Panc1 (cell line): Measurements from ENCODE around the gene UBAP2. TPM values are rescaled to one million over a fixed set of nuclear protein-coding genes. Genes with fewer than 3 reads are reported as not detected.
A peak's percentile ranks its signal among the peaks of the same experiment; 100 is the strongest.

ENCODE experiments used
- ATAC-seq: fragments of 200-7000 bp; cut with Tn5 transposase; 2 replicates; pipeline ENCODE4 v1.9.1; 2020; ENCODE audit warnings: mild to moderate bottlenecking, moderate library complexity
- BruUV-seq: library from RNA; stranded (reverse); fragments of 400-500 nt; replicated peaks from 2 replicates; lab custom pipeline; 2021; lab: Mats Ljungman, UMichigan
- CTCF ChIA-PET: fragments of 300-600 bp; sonication (Branson Sonifier 250); formaldehyde crosslinking; loops from one replicate; lab custom pipeline; 2022; ENCODE audit warnings: antibody characterized with exemption; lab: Charles Lee
- POLR2A ChIA-PET: fragments of 300-600 bp; sonication (Branson Sonifier 250); formaldehyde crosslinking; loops from one replicate; lab custom pipeline; 2022; ENCODE audit warnings: antibody characterized with exemption; lab: Charles Lee
- DNase-seq: peaks from one replicate; pipeline ENCODE4 v3.0.0-alpha.2; 2010; ENCODE audit warnings: low read depth, low spot score
- H3K27ac ChIP-seq: 2 replicates; pipeline ENCODE4 v1.5.1; 2011; ENCODE audit warnings: mild to moderate bottlenecking, low read length, inconsistent platforms
- H3K27me3 ChIP-seq: fragments of 200-500 bp; sonication (Bioruptor generic); 2 replicates; pipeline ENCODE4 v1.6.0; 2014; ENCODE audit warnings: low read length, inconsistent platforms; ENCODE audit not compliant: control insufficient read depth, insufficient read depth
- H3K36me3 ChIP-seq: fragments of 200-500 bp; sonication (Bioruptor generic); 2 replicates; pipeline ENCODE4 v1.5.1; 2014; ENCODE audit warnings: inconsistent platforms, mild to moderate bottlenecking, low read length, moderate library complexity; ENCODE audit not compliant: control insufficient read depth, insufficient read depth
- H3K4me1 ChIP-seq: 2 replicates; pipeline ENCODE4 v1.5.1; 2011; ENCODE audit warnings: inconsistent platforms, mild to moderate bottlenecking, low read length, moderate library complexity; ENCODE audit not compliant: control insufficient read depth, insufficient read depth
- H3K4me3 ChIP-seq, 2 experiments: 2 replicates each; pipeline ENCODE4 v1.5.1; 2011 to 2012; ENCODE audit warnings: low read depth in 2 of 2, low read length in 2 of 2, mild to moderate bottlenecking in 2 of 2, inconsistent platforms in 1 of 2, moderate library complexity in 1 of 2
- H3K9me3 ChIP-seq: fragments of 200-500 bp; sonication (Bioruptor generic); 2 replicates; pipeline ENCODE4 v1.5.1; 2014; ENCODE audit warnings: low read depth, mild to moderate bottlenecking, inconsistent platforms, low read length, moderate library complexity; ENCODE audit not compliant: control insufficient read depth, insufficient read depth
- POLR2AphosphoS5 ChIP-seq: IDR thresholded peaks from 2 replicates; pipeline ENCODE4 v1.6.1; 2012; ENCODE audit warnings: mild to moderate bottlenecking, low read depth, low read length, moderate library complexity
- SIN3A ChIP-seq: IDR thresholded peaks from 2 replicates; pipeline ENCODE4 v1.6.1; 2012; ENCODE audit warnings: low read depth, mild to moderate bottlenecking, low read length, moderate library complexity, borderline replicate concordance; ENCODE audit not compliant: insufficient read depth
- TCF7L2 ChIP-seq: IDR thresholded peaks from 2 replicates; pipeline ENCODE4 v1.6.1; 2011; ENCODE audit warnings: mild to moderate bottlenecking, low read depth, low read length, inconsistent platforms
- in situ Hi-C: cut with HindIII; loops from 2 replicates; pipeline ENCODE4 v1.10.0; 2016; ENCODE audit warnings: low sequenced_read_pairs, low pct_unique_long_range_greater_than_20kb
- intact Hi-C: fragments of 100-400 bp; cut with micrococcal nuclease; formaldehyde crosslinking; loops from one replicate; pipeline ENCODE4 v1.10.0; 2022; ENCODE audit not compliant: unreplicated experiment
- total RNA-seq: library from RNA; stranded (reverse); gene quantifications from one replicate; pipeline ENCODE4 v1.2.1, GENCODE V29; 2021; ENCODE audit not compliant: unreplicated experiment
- TF ChIP-seq, protein P1 (sequence below), 2 experiments: IDR thresholded peaks; 2 replicates each; pipeline ENCODE4 v1.6.1; 2011 to 2012; ENCODE audit warnings: low read depth in 2 of 2, control low read depth in 1 of 2, low read length in 1 of 2, mild to moderate bottlenecking in 1 of 2, moderate library complexity in 1 of 2; ENCODE audit not compliant: insufficient read depth in 1 of 2
- TF ChIP-seq, protein P2 (sequence below): fragments of 450-650 bp; IDR thresholded peaks from 2 replicates; pipeline ENCODE4 v1.5.1; 2017; ENCODE audit warnings: mild to moderate bottlenecking

UBAP2 gene
- total RNA-seq, 1 experiment from 2014 or later: 94.6 TPM

DNA sequence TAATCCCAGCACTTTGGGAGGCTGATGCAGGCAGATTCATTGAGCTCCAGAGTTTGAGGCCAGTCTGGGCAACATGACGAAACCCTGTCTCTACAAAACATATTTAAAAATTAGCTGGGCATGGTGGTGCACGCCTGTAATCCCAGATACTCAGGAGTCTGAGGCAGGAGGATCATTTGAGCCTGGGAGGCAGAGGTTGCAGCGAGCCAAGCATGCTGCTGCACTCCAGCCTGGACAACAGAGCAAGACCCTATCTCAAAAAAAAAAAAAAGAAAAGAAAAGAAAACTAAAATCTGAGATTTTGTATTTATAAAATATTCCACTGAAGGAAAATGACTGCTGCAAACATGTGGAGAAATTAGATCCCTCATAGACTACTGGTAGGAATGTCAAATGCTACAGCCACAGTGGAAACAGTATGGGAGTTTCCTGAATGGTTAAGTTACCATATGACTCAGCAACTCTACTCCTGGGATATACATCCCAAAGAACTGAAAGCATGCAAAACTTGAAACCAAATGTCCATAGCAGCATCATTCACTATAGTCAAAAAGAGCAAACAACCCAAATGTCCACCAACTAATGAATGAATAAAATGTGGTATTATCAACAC lies 106.1 kb downstream of the UBAP2 start:
- H3K27me3 ChIP-seq: no peaks in the 10 kb centered on the region
- H3K9me3 ChIP-seq: no peaks in the 10 kb centered on the region
- DNase-seq: no peak
- H3K4me1 ChIP-seq: peaks cover 22% of the 10 kb centered on the region
- H3K36me3 ChIP-seq: peaks cover 38% of the 10 kb centered on the region; the same call in 1 of the 2 replicates
- no TSS peak for BruUV-seq
- ChIA-PET POLR2A (no interaction called here), CTCF (interaction anchor here (0.6 kb wide), 1 partner anchor 135 kb away, joined by 4 read pairs; no protein-coding TSS in a partner anchor)
- intact Hi-C loops (no loop called here), in situ Hi-C loops (no loop called here)
- H3K27ac ChIP-seq: no peak overlapping the region
- TF ChIP-seq SIN3A (no peak), TCF7L2 (no peak)
- peak; percentile 49; the same call in 1 of the 2 replicates for ATAC-seq
- H3K4me3 ChIP-seq: no peak overlapping the region

DNA sequence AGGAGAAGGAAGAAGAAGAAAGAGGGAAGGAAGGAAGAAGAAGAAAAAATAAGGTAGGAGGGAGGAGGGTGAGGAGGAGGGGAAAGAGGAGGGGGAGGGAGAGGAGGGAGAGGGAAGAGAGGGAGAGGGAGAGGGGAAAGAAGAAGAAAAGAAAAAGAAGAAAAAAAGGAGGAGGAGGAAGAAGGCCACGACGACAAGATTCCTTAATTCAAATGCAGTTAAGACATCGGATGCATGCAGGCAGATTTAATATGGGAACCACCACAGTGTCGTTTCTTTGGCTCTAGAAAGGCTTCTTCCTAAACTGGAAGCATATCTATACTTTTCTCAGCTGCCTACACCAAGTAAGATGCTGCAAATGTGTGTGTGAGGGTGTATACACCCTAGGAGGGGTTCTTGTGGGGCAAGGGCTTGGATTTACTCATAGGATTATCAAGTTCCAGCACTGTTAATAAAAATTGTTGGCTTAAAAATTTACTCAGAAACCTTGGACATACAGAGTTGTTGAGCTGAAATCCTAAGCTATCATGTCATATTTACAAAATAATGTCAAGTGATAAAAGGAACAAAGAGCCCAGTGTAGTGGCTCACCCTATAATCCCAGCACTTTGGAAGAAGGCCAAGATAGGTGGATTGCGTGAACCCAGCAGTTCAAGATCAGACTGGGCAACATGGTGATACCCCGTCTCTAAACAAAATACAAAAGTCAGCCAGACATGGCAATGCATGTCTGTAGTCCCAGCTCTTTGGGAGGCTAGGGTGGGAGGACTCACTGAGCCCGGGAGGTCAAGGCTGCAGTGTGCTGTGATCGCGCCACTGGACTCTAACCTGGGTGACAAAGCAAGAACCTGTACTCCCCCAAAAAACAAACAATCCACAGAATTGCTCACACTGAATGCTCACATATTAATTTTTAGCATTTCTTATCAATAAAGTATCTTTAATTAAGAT lies 108.5 kb downstream of the UBAP2 start:
- Histone ChIP-seq H3K27ac (no peak overlapping the region), H3K9me3 (no peaks in the 10 kb centered on the region), H3K4me3 (no peak overlapping the region), H3K4me1 (peaks cover 16% of the 10 kb centered on the region), H3K36me3 (peaks cover 33% of the 10 kb centered on the region; the same call in 1 of the 2 replicates), H3K27me3 (no peaks in the 10 kb centered on the region)
- BruUV-seq: TSS peak; percentile 4
- ChIA-PET POLR2A (no interaction called here), CTCF (no interaction called here)
- TF ChIP-seq POLR2AphosphoS5 (no peak), SIN3A (no peak), TCF7L2 (no peak)
- TF ChIP-seq, protein P1, sequence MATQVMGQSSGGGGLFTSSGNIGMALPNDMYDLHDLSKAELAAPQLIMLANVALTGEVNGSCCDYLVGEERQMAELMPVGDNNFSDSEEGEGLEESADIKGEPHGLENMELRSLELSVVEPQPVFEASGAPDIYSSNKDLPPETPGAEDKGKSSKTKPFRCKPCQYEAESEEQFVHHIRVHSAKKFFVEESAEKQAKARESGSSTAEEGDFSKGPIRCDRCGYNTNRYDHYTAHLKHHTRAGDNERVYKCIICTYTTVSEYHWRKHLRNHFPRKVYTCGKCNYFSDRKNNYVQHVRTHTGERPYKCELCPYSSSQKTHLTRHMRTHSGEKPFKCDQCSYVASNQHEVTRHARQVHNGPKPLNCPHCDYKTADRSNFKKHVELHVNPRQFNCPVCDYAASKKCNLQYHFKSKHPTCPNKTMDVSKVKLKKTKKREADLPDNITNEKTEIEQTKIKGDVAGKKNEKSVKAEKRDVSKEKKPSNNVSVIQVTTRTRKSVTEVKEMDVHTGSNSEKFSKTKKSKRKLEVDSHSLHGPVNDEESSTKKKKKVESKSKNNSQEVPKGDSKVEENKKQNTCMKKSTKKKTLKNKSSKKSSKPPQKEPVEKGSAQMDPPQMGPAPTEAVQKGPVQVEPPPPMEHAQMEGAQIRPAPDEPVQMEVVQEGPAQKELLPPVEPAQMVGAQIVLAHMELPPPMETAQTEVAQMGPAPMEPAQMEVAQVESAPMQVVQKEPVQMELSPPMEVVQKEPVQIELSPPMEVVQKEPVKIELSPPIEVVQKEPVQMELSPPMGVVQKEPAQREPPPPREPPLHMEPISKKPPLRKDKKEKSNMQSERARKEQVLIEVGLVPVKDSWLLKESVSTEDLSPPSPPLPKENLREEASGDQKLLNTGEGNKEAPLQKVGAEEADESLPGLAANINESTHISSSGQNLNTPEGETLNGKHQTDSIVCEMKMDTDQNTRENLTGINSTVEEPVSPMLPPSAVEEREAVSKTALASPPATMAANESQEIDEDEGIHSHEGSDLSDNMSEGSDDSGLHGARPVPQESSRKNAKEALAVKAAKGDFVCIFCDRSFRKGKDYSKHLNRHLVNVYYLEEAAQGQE (IDR thresholded peaks at IDR 0.05; ENCODE audit: insufficient read depth in 1 of 2, low read depth in 2 of 2, low read length in 1 of 2): no peak
- TF ChIP-seq, protein P2, sequence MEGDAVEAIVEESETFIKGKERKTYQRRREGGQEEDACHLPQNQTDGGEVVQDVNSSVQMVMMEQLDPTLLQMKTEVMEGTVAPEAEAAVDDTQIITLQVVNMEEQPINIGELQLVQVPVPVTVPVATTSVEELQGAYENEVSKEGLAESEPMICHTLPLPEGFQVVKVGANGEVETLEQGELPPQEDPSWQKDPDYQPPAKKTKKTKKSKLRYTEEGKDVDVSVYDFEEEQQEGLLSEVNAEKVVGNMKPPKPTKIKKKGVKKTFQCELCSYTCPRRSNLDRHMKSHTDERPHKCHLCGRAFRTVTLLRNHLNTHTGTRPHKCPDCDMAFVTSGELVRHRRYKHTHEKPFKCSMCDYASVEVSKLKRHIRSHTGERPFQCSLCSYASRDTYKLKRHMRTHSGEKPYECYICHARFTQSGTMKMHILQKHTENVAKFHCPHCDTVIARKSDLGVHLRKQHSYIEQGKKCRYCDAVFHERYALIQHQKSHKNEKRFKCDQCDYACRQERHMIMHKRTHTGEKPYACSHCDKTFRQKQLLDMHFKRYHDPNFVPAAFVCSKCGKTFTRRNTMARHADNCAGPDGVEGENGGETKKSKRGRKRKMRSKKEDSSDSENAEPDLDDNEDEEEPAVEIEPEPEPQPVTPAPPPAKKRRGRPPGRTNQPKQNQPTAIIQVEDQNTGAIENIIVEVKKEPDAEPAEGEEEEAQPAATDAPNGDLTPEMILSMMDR: no peak
- intact Hi-C loops: no loop called here
- peak; percentile 74 for ATAC-seq
- in situ Hi-C loops: no loop called here
- DNase-seq: no peak
